GM12875 (cell line): Measurements from ENCODE around the gene EIF2D.

ENCODE experiments used
- H3K4me3 ChIP-seq: one replicate; pipeline ENCODE4 v1.5.1; 2011; ENCODE audit warnings: low read depth, low read length, control low read depth
- CTCF ChIP-seq: IDR thresholded peaks from 2 replicates; pipeline ENCODE4 v1.5.1; 2011; ENCODE audit warnings: low read depth, mild to moderate bottlenecking, control low read depth, inconsistent platforms, low read length, moderate library complexity, borderline replicate concordance; ENCODE audit not compliant: insufficient read depth

The EIF2D gene

DNA sequence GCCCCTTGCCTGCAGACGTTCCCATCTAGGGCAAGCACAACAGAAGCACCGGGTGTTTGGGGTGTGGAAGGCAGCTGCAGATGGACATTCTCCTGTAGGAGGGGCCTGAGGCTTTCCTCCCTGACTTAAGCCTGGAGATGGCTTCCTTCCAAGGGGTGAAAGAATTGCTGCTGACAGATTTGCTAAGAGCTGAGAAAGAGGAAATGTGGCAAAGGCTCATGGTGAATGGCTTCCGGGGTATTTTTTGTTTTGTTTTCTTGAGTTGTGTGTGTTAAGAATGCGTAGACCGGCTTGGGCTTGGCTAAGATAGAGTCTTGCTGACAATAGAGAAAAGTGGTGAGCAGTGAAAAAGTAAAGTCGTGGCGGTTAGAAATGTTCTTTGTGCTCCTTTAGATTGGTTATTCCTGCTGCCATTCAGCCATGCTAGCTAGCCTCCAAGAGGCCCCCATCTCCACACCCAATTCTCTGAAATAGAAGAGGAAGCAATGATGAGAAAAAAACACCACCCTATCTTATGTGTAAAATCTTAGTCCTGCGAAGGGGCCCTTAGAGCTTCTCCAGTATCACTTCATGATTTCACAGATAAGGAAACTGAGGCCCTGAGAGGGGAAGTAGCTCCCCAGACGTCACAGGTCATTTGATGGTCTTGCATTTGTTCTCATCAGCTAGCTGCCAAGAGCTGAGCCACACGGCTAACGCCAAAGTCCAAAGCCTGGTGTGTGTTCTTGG, 36.9 kb downstream of the EIF2D start:
- no peak overlapping the region for H3K4me3 ChIP-seq
- TF ChIP-seq CTCF, result no peak

DNA sequence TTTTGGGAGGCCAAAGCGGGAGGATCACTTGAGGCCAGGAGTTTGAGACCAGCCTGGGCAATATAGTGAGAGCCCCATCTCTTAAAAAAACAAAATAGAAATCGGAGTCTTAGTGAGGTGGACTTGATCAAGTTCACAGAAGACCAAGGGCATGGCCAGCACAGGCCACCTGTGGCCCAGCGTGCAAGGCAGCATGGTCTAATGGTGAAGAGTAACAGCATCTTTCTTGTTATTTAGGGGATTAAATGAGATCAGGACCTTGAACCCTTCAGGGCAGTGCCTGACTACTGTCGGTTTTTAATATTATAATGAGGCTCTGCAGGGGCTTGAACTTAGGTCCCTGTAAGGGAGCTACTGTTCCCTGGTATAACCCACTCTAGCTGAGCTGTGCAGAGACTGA, 38.5 kb downstream of the EIF2D start:
- no peak overlapping the region for H3K4me3 ChIP-seq
- TF ChIP-seq CTCF, result no peak

DNA sequence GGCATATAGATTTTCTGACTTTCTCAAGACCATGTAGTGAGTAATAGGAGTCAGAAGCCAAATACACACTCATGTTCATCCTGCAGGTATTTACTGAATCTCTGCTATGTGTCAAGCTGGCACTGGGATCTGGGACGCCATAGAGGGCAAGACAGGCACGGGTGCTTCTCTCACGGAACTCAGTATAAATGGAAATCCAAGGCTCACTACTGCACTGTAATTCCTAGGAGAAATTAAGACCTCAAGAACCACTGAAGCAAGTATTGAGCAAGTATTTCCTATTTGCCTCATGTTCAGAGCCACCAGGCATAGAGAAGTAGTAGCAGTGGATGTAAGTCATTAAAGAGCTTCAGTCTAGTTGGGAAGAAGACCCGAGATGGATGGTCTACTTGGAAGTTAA, 38.9 kb downstream of the EIF2D start:
- no peak for TF ChIP-seq CTCF
- no peak overlapping the region for H3K4me3 ChIP-seq

DNA sequence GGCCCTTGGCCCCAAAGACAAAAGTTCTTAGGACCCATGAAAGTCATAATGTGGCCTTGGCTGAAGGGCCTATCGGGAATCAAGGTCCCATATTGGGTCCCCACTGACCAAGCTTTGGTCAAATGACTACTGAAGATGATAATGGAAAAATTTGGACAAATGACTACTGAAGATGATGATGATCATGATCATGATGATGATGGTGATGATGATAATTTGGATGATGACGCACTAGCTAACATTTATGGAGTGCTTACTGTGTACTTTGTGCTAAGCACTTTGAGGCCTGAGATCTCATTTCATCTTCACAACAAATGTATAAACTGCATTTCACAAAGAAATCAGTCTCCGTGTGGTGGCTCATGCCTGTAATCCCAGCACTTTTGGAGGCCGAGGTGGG, 39.4 kb downstream of the EIF2D start:
- no peak overlapping the region for H3K4me3 ChIP-seq
- TF ChIP-seq CTCF, result no peak

DNA sequence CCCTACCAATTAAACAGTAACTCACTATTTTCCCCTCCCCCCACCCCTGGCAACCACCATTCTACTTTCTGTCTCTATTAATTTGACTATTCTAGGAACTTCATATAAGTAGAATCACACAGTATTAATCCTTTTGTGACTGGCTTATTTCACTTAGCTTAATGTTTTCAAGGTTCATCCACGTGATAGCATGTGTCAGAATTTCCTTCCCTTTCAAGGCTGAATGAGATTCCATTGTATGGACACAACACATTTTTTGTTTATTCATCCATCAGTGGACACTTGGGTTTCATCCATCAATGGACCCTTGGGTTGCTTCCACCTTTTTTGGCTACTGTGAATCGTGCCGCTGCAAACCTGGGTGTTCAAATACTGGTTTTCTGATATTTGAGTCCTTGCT, 41.7 kb downstream of the EIF2D start:
- TF ChIP-seq CTCF, result no peak
- no peak overlapping the region for H3K4me3 ChIP-seq

DNA sequence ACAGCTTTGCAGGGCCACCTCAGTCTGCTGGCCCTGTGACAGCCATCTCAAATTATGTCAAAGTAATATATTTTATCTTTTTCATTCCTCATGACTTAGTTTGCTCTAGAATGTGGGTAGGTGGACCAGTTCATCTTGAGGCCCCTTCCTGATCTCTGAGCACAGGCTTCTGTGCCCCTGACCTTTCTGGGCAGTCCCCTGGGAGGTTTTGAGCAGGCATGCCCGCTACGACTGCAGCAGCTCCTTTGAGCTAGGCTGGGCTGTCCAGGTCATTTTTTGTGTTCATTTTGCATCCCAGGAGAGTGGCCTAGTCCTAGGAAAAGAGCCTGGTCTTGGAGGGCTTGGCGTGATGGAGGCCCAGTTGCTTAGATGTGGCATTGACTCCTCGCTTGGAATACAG, 42.7 kb downstream of the EIF2D start:
- no peak overlapping the region for H3K4me3 ChIP-seq
- no peak for TF ChIP-seq CTCF

DNA sequence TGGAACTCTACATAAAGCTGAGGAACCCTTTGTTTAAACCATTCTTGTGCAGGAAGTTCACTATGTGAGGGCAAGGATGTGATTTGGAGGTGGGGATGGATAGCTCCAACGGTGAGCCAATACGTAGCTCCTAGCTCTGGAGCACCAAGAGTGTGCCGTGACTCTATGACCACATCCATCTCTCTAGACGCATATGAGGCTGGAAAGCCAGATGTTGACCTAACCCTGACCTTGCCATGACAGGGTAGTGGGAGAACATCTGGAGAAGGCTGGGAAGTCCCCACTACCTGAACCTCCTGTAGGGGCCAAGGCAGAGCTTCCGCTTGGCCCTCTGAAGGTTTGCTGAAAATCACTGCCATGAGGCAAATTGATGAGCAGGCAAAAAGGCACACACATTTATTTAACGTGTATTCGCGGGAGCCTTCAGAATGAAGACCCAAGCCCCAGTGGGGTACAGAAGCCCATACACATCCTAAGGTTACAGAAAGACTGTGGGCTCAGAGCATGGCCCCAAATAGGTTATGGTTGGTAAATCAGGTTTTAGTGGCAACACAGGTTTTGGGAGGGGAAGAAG, 43.4 kb downstream of the EIF2D start:
- H3K4me3 ChIP-seq, result no peak overlapping the region
- no peak for TF ChIP-seq CTCF
